Dermis blood vessel endothelial cell (primary cell): ENCODE measurements around the gene RGS6. TPM values are rescaled to one million over a fixed set of nuclear protein-coding genes. Genes with fewer than 3 reads are reported as not detected.
"Not testable (repeated sequence)": the region's sequence is repeated elsewhere in the genome, so short reads cannot be mapped to it uniquely, and the experiment has no call there.

ENCODE experiments used
- DNase-seq: peaks from one replicate; pipeline ENCODE4 v3.0.0; 2010
- total RNA-seq: library from RNA; depleted of rRNA; stranded (reverse); fragments of >200 nt; gene quantifications from 2 replicates; pipeline ENCODE4 v1.2.3, GENCODE V29; 2014

The RGS6 gene
- total RNA-seq, 1 donor from 2014 or later = not detected

GRCh38 chr14:72463291-72463866, 531.1 kb downstream of the RGS6 start:
- DNase-seq = no peak

DNA sequence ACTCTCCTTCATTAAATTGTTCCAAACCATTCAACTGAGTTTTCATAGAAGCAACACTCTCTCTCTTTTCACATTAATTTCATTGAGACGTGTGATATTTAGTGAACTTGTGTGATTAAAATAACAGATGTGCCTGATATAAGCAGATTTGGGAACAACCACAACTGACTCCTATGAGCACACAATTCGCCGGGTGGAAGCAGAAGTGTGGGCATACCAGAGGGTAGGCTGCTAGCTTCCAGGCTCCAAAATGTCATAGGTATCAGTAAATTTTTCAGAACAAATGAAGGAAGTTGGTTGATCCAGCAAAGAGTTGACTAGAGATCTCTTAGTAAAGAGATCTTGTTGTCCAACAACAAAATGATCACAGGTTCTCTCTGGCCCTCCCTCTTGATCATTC, 532.0 kb downstream of the RGS6 start:
- DNase-seq = no peak

DNA sequence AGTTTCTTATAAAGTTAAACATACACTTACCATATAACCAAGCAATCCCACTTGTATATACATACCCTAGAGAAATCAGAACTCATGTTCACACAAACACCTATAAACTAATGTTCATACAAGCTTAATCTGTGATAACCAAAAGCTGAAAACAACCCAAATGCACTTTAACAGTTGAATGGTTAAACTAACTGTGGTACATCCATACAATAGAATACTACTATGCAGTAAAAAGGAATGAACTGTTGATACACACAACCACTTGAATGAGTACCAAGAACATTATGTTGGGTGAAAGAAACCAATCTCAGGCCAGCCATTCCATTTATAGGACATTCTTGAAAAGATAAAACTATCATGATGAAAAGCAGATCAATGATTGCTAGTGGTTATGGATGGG, 534.1 kb downstream of the RGS6 start:
- no peak for DNase-seq

- no peak for DNase-seq
Measured at GRCh38 chr14:72471346-72471745, 539.1 kb downstream of the RGS6 start.

DNA sequence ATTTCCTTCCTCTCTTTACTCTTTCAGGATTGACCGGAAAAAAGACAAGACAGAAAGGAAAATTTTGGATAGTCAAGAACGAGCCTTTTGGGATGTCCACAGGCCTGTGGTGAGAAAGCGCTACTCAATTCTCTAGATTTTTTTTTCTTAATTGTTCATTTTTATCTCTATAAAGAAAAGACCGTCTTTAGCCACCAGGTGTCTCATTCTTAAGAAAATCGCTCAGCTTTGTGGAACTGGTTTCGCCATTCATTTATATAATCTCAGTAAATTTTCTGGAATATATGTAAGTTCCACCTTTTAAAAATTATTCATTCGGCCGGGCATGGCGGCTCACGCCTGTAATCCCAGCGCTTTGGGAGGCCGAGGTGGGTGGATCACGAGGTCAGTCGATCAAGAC, 540.6 kb downstream of the RGS6 start:
- DNase-seq = peak; percentile 12

DNA sequence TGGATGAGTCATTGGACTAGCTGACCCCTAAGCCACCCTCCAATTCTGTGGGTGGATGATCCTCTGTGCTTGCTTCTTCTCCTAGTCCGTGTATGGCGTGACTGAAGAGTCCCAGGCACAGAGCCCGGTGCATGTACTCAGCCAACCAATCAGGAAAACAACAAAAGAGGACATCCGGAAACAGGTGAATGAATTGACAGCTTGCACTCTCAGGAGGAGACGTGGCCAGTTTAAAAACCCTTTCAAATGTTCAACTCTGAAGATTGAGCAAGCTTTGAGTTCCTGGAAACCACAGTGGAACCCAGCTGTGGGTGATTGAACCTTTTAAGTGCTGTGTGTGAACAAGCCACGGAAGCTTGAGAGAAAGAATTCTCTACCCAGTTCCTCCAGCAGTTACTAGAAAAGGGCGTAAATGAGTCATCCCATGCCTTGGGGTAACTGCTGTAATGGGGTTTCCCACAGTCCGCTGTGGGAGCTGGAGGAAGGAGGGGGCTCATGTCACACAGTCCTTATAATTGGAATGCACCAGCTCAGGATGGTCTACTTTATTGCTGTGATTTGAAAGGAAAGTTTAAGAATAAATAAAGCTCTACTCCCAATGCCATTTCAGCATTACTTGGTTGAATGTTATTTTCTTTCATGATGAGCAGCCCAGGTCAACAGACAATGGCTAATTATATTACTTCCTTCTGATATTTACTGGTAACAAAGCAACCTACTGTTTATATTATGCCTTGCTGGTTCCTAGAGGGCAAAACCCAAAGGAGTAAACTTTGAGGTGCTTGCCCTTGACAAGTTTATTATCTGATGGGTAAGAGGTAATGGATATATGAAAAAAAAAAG, 544.6 kb downstream of the RGS6 start:
- peak; percentile 1 for DNase-seq

- not testable (repeated sequence) for DNase-seq
Measured at GRCh38 chr14:72477578-72477977, 545.3 kb downstream of the RGS6 start.

GRCh38 chr14:72478471-72478893, 546.3 kb downstream of the RGS6 start:
- no peak for DNase-seq

GRCh38 chr14:72479461-72479931, 547.3 kb downstream of the RGS6 start:
- DNase-seq = no peak

DNA sequence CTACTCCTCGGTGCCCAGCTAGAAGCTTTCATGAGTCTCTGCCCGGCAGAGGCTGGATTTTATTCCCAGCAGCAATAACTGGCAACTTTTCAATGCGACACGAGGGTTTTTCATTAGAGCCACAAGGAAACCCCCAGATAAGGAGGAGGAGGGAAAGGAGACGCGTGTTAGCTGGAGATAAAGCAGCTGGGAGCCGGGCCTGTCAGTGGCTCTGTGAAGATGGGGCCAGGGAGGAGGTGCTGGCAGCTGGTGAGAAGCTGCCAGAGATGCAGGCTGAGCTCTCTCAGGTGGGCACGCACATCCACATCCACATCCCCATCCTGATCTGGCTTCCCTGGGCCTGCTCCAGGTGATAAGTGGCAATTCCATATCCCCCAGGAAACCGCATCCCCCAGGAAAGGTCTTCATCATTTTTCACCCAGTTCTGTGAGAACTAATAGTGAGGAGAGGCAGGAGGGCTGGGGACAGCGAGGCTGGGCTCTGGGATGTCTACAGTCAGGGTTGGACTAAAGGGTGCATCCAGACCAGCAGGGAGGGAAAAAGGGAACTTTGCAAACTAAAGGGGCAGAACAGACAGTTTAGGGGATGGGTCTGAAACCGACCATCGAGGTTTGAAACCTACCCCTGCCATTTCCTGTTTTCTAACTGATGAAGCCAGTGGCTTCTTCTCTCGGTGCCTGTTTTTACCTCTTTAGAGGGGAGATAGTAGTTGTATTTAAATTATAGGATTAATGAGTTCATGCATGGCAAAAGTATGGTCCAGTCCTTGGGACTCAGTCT, 548.4 kb downstream of the RGS6 start:
- no peak for DNase-seq

- DNase-seq = no peak
Measured at GRCh38 chr14:72483311-72483710, 551.1 kb downstream of the RGS6 start.

- DNase-seq = no peak
Measured at GRCh38 chr14:72485695-72486094, 553.5 kb downstream of the RGS6 start.

DNA sequence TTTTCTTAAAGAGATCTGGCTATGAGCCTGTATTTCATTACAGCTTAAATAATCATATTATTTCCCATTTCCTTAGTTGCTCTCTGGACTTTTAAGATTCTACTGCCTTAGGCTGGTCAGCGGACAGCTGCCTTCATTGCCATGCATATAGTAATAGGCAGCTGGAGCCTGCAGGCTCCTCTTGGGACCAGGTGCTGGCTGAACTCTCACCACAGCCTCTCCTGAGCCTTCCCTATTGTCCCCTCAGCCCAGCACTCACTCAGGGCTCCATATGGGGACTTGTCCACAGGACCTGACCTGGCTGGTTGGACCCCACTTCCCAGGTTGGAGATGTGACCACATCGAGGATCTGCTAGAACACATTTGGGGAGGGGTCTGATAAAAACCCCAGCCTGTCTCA, 556.3 kb downstream of the RGS6 start:
- DNase-seq = no peak

GRCh38 chr14:72492196-72492595, 560.0 kb downstream of the RGS6 start:
- no peak for DNase-seq

- DNase-seq = no peak
Measured at GRCh38 chr14:72495668-72496067, 563.4 kb downstream of the RGS6 start.

DNA sequence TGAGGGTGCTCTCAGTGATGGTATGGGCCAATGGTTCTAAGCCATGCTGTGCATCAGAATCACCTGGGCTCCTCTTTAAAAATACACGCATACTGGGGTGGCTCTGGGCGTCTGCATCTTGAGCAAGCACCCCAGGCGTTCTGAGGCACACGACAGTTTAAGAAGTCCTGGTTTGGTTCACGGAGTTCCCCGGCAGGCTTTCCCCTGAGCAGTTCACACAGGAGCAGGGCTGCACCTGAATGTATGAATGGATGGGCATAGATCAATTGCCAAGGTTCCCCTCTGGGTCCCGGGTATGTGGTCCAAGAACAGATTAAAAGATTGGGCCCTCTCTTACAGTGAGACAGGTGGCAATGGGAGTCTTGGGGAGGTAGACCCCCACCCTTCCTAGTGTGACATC, 566.4 kb downstream of the RGS6 start:
- DNase-seq = no peak

DNA sequence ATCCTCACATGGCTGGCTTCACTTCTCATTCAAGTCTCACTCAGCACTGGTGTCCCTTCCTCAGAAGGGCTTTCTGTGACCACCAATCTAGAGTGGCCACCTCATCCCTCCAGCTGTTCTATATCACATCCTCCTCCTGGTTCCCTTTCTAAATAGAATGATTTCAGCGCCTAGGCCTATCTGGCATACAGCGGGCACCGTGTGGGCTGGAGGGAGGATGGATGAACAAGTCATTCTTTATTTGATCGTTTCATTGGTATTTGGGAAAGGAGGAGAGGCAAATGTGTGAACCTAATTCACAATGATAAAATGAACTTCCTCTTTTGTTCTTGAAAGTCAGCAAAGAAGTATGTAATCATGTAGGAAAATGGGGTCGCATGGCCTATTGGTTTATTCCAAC, 567.5 kb downstream of the RGS6 start:
- no peak for DNase-seq

GRCh38 chr14:72500234-72500838, 568.1 kb downstream of the RGS6 start:
- no peak for DNase-seq

DNA sequence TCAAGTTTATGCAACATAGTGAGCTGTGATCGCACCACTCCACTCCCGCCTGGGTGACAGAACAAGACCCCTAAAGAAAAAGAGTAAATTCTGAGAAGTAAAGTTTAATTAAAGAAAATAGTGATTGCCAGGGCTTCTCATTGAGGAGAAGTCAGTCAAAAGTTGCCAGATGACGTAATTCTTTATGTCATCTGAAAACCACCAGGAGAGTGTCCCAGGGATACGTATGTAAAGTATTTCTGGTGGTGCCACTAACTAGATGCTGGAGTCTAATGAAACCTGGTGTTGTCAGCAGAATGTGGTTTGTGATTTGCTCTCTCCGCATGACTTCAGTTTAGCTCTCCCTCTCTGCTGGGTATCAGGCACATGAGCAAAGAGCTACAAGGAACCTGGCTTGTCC, 569.2 kb downstream of the RGS6 start:
- no peak for DNase-seq

DNA sequence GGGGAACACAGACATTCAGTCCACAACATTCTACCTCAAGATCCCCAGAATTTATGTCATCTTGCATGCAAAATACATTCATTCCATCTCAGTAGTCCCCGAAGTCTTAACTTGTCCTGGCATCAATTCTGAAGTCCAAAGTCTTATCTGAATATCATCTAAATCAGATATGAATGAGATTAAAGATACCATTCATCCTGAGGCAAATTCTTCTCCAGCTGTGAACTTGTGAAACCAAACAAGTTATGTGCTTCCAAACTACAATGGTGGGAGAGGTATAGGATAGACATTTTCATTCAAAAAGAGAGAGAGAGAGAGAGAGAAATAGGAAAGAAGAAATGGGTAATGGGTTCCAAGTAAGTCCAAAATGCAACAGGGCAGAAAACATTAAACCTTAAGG, 571.0 kb downstream of the RGS6 start:
- DNase-seq = no peak

DNA sequence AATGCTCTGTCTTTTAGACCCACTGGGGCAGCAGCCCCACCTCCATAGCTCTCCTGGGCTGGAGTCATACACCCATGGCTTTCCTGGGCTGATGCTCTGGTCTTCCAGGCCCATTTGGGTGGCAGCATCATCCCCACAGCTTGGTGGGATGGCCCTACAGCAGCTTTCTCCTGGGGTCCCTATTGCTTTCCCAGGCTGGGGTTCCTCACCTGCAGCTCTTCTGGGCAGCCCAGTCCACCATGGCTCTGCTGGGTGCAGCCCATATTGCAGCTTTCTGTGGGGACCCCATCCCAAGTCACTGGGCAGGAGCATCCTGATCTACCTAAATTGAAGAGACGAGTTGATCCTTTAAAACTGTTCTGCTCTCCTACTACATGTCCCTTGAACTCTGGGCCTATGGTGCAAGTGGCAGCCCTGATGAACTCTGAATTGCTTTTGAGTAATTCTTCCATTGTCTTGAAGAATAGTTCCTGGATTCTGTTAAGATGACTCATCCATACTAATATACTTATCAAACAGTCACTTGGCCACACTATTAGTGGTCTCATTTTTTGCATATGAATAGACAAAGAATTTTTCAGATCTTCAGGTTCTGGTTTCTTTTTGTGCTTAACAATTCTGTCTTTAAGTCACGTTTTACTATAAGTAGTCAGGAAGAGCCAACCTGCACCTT, 571.6 kb downstream of the RGS6 start:
- DNase-seq = peak; percentile 58

DNA sequence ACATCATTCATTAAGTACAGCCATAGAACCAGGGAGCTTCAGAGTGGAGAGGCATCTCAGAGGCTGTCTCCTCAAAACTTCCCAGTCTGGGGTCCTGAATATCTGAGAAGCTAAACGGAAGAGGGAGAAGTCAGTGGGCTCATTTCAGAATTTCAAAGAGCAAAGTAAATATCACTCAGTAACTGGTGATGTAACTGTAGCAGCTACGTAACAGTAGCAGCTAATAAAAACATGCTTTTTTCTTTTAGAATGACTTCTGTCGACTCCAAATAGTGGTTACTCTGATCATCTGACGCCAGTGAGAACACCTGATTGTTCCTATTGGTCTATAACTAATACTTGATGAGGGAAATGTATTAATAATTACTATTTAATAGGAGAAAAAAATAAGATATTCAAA, 578.3 kb downstream of the RGS6 start:
- DNase-seq = no peak

DNA sequence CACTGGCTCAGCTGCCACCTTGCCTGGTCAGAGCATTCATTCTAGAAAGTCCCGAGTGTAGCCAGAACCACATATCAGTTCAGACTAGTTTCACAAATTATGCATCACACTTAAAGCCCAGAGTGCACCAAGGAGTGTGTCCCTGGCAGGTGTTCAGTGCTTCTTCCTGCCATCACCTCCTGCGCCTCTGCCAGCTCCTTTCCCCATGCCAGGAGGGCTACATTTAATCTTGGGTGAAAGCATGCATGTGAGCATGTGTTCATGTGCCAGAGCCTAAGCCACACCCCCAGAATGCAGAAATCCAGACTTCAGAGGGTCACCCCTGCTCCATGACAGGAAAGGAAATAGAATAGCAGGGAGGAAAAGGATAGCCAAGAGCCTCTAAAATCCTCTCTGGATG, 580.1 kb downstream of the RGS6 start:
- no peak for DNase-seq
